SJSA1 (cell line): ENCODE data around the gene HVCN1. TPM values are rescaled to one million over a fixed set of nuclear protein-coding genes. Genes with fewer than 3 reads are reported as not detected.

Experiments used
- DNase-seq, 2 experiments: peaks; one replicate each; pipeline ENCODE4 v3.0.0-alpha.2; 2015 to 2020; ENCODE audit warnings: low spot score in 2 of 2, low read depth in 1 of 2
- H3K27ac ChIP-seq: fragments of 250-450 bp; sonication (Bioruptor Pico); 2 replicates; pipeline ENCODE4 v1.5.1; 2020; ENCODE audit warnings: mild to moderate bottlenecking, moderate library complexity
- H3K27me3 ChIP-seq: fragments of 250-450 bp; sonication (Bioruptor Pico); replicated peaks from 2 replicates; pipeline ENCODE4 v1.5.1; 2020; ENCODE audit warnings: mild to moderate bottlenecking, moderate library complexity
- H3K36me3 ChIP-seq: fragments of 250-450 bp; sonication (Bioruptor Pico); 2 replicates; pipeline ENCODE4 v1.5.1; 2020; ENCODE audit warnings: mild to moderate bottlenecking
- H3K4me1 ChIP-seq: fragments of 250-450 bp; sonication (Bioruptor Pico); replicated peaks from 2 replicates; pipeline ENCODE4 v1.6.1; 2021; ENCODE audit warnings: mild to moderate bottlenecking
- H3K4me3 ChIP-seq: fragments of 250-450 bp; sonication (Bioruptor Pico); 2 replicates; pipeline ENCODE4 v1.5.1; 2020; ENCODE audit warnings: mild to moderate bottlenecking
- H3K9me3 ChIP-seq: fragments of 250-450 bp; sonication (Bioruptor Pico); replicated peaks from 2 replicates; pipeline ENCODE4 v1.5.1; 2020; ENCODE audit warnings: mild to moderate bottlenecking
- total RNA-seq: library from RNA; depleted of rRNA; stranded (reverse); fragments of >200 nt; shearing (Covaris generic); gene quantifications from 2 replicates; pipeline ENCODE4 v1.2.3, GENCODE V29; 2014

HVCN1 gene
- total RNA-seq, 1 experiment from 2014 or later, result not detected

GRCh38 chr12:110720516-110720915, 31.6 kb upstream of the HVCN1 start:
- Histone ChIP-seq H3K27me3 (no peaks in the 10 kb centered on the region), H3K27ac (no peak overlapping the region), H3K4me1 (no peaks in the 10 kb centered on the region), H3K36me3 (peaks cover 91% of the 10 kb centered on the region), H3K4me3 (no peak overlapping the region), H3K9me3 (no peaks in the 10 kb centered on the region)
- no peak for DNase-seq

DNA sequence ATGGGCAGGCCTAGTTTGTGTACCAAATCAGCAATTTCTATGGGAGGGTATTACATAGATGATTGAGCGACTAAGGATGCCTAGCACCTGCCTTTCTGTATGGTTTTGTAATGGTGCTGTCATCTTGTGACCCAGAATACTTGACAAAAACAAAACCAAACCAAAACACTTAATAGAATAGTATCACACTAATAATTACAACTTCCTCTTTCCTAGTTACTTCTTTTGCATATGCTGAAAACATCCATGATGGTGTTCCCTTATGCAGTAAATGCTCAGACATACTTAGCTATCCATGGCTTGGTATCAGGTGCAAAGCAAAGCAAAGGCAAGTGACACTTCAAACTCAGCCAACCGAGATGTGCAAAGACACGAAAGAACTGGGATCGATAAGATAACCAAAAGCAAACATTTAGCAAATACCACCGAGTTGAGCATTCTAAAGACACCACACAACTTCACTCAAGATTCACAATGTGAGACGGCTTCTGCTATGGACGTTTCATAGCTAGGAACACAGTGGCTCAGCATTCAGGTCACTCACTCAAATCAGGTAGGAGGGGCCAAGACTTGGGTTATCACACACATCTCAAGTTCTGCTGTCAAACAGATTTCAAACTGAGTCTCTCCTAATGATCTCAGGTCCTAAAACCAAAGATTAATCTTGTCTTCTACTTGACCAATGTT, 29.4 kb upstream of the HVCN1 start:
- Histone ChIP-seq H3K4me3 (no peak overlapping the region), H3K27ac (no peak overlapping the region), H3K27me3 (no peaks in the 10 kb centered on the region), H3K9me3 (no peaks in the 10 kb centered on the region), H3K36me3 (peaks cover 70% of the 10 kb centered on the region), H3K4me1 (no peaks in the 10 kb centered on the region)
- no peak for DNase-seq

GRCh38 chr12:110717037-110717436, 28.1 kb upstream of the HVCN1 start:
- no peak for DNase-seq
- H3K27me3 ChIP-seq, result no peaks in the 10 kb centered on the region
- peaks cover 56% of the 10 kb centered on the region for H3K36me3 ChIP-seq
- H3K4me3 ChIP-seq, result no peak overlapping the region
- no peaks in the 10 kb centered on the region for H3K9me3 ChIP-seq
- no peak overlapping the region for H3K27ac ChIP-seq
- H3K4me1 ChIP-seq, result no peaks in the 10 kb centered on the region

- no peaks in the 10 kb centered on the region for H3K4me1 ChIP-seq
- no peak overlapping the region for H3K4me3 ChIP-seq
- no peaks in the 10 kb centered on the region for H3K27me3 ChIP-seq
- H3K27ac ChIP-seq, result no peak overlapping the region
- H3K9me3 ChIP-seq, result no peaks in the 10 kb centered on the region
- 0 out of 2 replicates have a peak, but pooled peaks cover 6% of the 10 kb centered on the region for H3K36me3 ChIP-seq
- DNase-seq, result no peak
Observed at GRCh38 chr12:110708917-110709316, 20.0 kb upstream of the HVCN1 start.

DNA sequence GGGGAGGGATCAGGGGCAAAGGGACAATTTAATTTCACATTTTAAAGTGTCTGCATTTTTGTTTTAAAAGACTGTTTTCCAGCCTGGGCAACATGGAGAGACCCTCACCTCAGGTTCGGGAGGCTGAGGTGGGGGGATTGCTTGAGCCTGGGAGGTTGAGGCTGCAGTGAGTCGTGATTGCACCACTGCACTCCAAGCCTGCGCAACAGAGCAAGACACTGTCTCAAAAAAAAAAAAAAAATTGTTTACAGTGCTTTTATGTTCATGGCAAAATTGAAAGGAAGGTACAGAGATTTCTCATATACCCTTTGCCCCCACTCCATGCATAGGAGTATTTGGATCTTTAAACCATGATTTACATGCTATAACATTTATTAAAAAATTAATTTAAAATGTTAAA, 16.4 kb upstream of the HVCN1 start:
- no peak overlapping the region for H3K4me3 ChIP-seq
- no peaks in the 10 kb centered on the region for H3K27me3 ChIP-seq
- H3K4me1 ChIP-seq, result no peaks in the 10 kb centered on the region
- H3K9me3 ChIP-seq, result no peaks in the 10 kb centered on the region
- H3K36me3 ChIP-seq, result no peaks in the 10 kb centered on the region
- H3K27ac ChIP-seq, result no peak overlapping the region
- no peak for DNase-seq

DNA sequence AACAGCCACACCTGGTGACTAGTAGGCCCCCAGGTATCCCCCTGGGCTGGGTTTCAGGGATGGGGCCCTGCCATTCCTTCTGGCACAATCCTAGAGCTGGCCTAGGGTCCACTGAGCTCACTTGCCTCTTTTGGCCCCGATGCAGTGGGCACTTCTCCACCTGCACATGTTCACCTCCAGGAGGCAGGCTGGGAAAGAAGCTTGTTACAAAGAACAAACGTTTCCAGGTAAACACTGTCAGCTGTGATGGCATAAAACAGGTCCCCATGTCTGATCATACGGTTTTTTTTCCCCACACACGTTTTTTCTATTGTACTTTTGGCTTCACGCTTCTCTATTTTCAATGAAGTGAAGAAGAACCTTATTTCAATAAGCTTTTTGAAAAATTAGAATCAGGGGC, 15.8 kb upstream of the HVCN1 start:
- DNase-seq, result no peak
- H3K9me3 ChIP-seq, result no peaks in the 10 kb centered on the region
- no peak overlapping the region for H3K27ac ChIP-seq
- no peaks in the 10 kb centered on the region for H3K36me3 ChIP-seq
- no peaks in the 10 kb centered on the region for H3K4me1 ChIP-seq
- H3K27me3 ChIP-seq, result no peaks in the 10 kb centered on the region
- no peak overlapping the region for H3K4me3 ChIP-seq

DNA sequence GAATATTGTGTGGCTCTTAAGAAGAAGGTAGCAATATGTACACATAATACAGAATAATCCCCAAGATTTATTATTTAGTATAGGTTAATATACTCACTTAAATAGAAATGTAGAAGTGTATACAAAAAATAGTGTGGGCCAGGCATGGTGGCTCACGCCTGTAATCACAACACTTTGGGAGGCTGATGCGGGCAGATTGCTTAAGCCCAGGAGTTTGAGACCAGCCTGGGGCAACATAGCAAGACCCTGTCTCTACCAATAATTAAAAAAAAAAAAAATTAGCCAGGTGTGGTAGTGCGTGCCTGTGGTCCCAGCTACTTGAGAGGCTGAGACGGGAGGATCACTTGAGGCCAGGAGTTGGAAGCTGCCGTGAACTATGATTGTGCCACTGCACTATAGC, 15.3 kb upstream of the HVCN1 start:
- H3K4me3 ChIP-seq, result no peak overlapping the region
- H3K27ac ChIP-seq, result no peak overlapping the region
- H3K27me3 ChIP-seq, result no peaks in the 10 kb centered on the region
- no peaks in the 10 kb centered on the region for H3K4me1 ChIP-seq
- H3K9me3 ChIP-seq, result no peaks in the 10 kb centered on the region
- no peaks in the 10 kb centered on the region for H3K36me3 ChIP-seq
- no peak for DNase-seq

GRCh38 chr12:110702081-110702480, 13.2 kb upstream of the HVCN1 start:
- H3K36me3 ChIP-seq, result no peaks in the 10 kb centered on the region
- no peak overlapping the region for H3K4me3 ChIP-seq
- no peaks in the 10 kb centered on the region for H3K27me3 ChIP-seq
- no peak overlapping the region for H3K27ac ChIP-seq
- no peak for DNase-seq
- H3K9me3 ChIP-seq, result no peaks in the 10 kb centered on the region
- peaks cover 8% of the 10 kb centered on the region for H3K4me1 ChIP-seq

DNA sequence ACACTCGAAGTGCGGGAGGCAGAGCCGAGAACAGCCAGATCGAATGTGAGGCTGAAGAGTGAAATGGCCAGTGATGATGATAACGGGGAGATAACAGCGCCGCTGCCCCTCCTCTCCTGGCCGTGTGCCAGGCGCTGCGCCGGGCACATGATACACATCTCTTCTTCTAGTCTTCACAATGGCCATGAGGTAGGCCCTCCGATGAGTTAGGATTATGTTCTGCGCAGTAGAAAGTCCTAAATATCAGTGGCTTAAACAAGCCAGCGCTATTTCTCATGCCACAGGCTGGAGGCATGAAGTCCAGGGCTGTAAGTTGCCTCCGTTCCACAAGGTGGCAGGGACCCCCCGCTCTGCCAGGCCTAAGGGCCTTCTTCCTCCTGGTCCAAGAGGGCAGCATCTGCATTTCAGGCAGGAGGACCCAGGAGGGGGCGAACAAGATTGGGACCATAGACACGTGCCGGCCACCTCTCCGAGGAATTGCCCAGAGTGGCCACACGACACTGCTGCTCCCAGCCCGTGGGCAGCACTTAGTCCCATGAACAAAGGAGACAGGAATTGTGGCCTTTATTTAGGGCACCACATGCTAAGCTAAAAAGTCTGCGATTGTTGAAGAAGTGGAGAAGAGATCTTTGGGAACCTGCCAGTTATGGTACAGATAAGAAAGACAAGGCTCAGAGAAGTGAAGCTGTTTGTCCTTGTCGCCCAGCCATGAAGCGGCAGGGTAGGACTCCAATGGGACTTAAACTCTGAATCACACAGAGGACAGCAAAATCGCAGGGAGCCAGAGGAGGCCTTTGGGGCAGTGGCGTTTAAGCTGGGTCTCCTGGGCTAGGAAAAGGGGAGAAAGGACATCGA, 10.9 kb upstream of the HVCN1 start:
- no peaks in the 10 kb centered on the region for H3K9me3 ChIP-seq

GRCh38 chr12:110698171-110698902, 9.4 kb upstream of the HVCN1 start:
- Histone ChIP-seq H3K36me3 (no peaks in the 10 kb centered on the region), H3K27me3 (no peaks in the 10 kb centered on the region), H3K4me3 (no peak overlapping the region), H3K4me1 (peaks cover 8% of the 10 kb centered on the region), H3K9me3 (no peaks in the 10 kb centered on the region), H3K27ac (no peak overlapping the region)
- peak; percentile 52 to 64 for DNase-seq

More for the DNA sequence above, 10.9 kb upstream of the HVCN1 start:
- Histone ChIP-seq H3K4me3 (no peak overlapping the region), H3K36me3 (no peaks in the 10 kb centered on the region), H3K27ac (no peak overlapping the region), H3K27me3 (no peaks in the 10 kb centered on the region), H3K4me1 (peaks cover 8% of the 10 kb centered on the region)
- no peak for DNase-seq

DNA sequence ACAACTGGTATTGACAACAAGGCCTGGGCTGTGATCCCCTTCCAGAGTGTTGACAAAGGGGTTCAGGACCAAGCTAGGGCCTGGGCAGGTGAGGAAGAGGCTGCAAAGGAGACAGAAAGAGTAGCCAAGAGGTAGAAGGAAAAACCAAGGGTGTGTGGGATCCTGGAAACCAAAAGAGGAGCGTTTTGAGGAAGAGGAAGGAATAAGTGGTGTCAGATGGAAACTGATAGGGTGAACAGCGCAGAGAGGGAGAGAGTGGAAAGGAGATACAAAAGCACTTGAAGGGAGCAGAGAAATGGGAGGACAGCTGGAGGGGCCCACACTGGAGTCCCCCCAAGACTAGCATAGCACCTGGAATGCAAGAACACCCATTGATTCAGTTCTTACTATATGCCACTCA, 8.3 kb upstream of the HVCN1 start:
- DNase-seq, result no peak
- H3K4me1 ChIP-seq, result peaks cover 8% of the 10 kb centered on the region
- H3K4me3 ChIP-seq, result no peak overlapping the region
- H3K27ac ChIP-seq, result no peak overlapping the region
- no peaks in the 10 kb centered on the region for H3K27me3 ChIP-seq
- H3K36me3 ChIP-seq, result no peaks in the 10 kb centered on the region
- no peaks in the 10 kb centered on the region for H3K9me3 ChIP-seq

- no peaks in the 10 kb centered on the region for H3K36me3 ChIP-seq
- H3K27ac ChIP-seq, result no peak overlapping the region
- DNase-seq, result no peak
- H3K27me3 ChIP-seq, result no peaks in the 10 kb centered on the region
- H3K4me1 ChIP-seq, result peaks cover 8% of the 10 kb centered on the region
- H3K9me3 ChIP-seq, result no peaks in the 10 kb centered on the region
- H3K4me3 ChIP-seq, result no peak overlapping the region
Observed at GRCh38 chr12:110696283-110696682, 7.4 kb upstream of the HVCN1 start.

GRCh38 chr12:110694330-110694901, 5.5 kb upstream of the HVCN1 start:
- no peak overlapping the region for H3K27ac ChIP-seq

More at GRCh38 chr12:110694330-110694901, 5.5 kb upstream of the HVCN1 start:
- H3K4me3 ChIP-seq, result no peak overlapping the region
- no peaks in the 10 kb centered on the region; the same call in 1 of the 2 replicates for H3K9me3 ChIP-seq
- H3K27me3 ChIP-seq, result peaks cover 7% of the 10 kb centered on the region
- H3K4me1 ChIP-seq, result peaks cover 8% of the 10 kb centered on the region
- no peaks in the 10 kb centered on the region for H3K36me3 ChIP-seq
- no peak for DNase-seq
